ENCODE data around the gene CMTM4. TPM values are rescaled to one million over a fixed set of nuclear protein-coding genes. Genes with fewer than 3 reads are reported as not detected.

Gene CMTM4
- total and polyA plus RNA-seq, 11 donors = 4.5 to 22.5 (median 12.2) TPM

- Histone ChIP-seq H3K27me3 (no peaks in the 10 kb centered on the region), H3K27ac (no peak overlapping the region), H3K36me3 (peaks cover 0 to 98% (median 96%) of the 10 kb centered on the region in 9 donors), H3K4me1 (peaks cover 0 to 15% (median 4%) of the 10 kb centered on the region in 12 donors), H3K9me3 (no peaks in the 10 kb centered on the region), H3K4me3 (no peak overlapping the region)
- intact Hi-C loops (cut with DNase I) = no loop called here
- no peak for TF ChIP-seq CTCF (IDR thresholded peaks at IDR 0.05)
- TF ChIP-seq POLR2A (IDR thresholded peaks at IDR 0.05) = no peak
- ATAC-seq (no peak), DNase-seq (no peak)
- WGBS, 4 donors = 76 to 91% (median 82%) methylated on average over 5 to 7 of the region's 7 CpGs
These were observed 34.6 kb upstream of the CMTM4 start for GRCh38 chr16:66731101-66731500.

- H3K4me3 ChIP-seq = no peak overlapping the region
- ATAC-seq (no peak), DNase-seq (no peak)
- peaks cover 2 to 98% (median 96%) of the 10 kb centered on the region in 9 donors for H3K36me3 ChIP-seq
- TF ChIP-seq CTCF (IDR thresholded peaks at IDR 0.05) (no peak), POLR2A (IDR thresholded peaks at IDR 0.05) (no peak)
- 70 to 74% (median 72%) methylated on average over 4 of the region's 4 CpGs for WGBS, 4 donors
- no peak overlapping the region for H3K27ac ChIP-seq
- no peaks in the 10 kb centered on the region for H3K27me3 ChIP-seq
- intact Hi-C loops (cut with DNase I) = loop anchor here in 8 of 10 donors (1.0 to 10.0 kb wide), 8 partner anchors 20 to 322 kb away; partner anchors contain the start of gene DYNC1LI2 (in 1 of the 8)
- no peaks in the 10 kb centered on the region for H3K9me3 ChIP-seq
- H3K4me1 ChIP-seq = peaks cover 0 to 15% (median 4%) of the 10 kb centered on the region in 12 donors
These were observed 32.3 kb upstream of the CMTM4 start for GRCh38 chr16:66728804-66729203.

- Histone ChIP-seq H3K27ac (no peak overlapping the region), H3K27me3 (no peaks in the 10 kb centered on the region), H3K4me1 (peaks cover 0 to 15% (median 4%) of the 10 kb centered on the region in 12 donors), H3K36me3 (peaks cover 3 to 98% (median 96%) of the 10 kb centered on the region in 9 donors), H3K9me3 (no peaks in the 10 kb centered on the region), H3K4me3 (no peak overlapping the region)
- TF ChIP-seq POLR2A (IDR thresholded peaks at IDR 0.05) (no peak), CTCF (IDR thresholded peaks at IDR 0.05) (peak; percentile 46 to 80 (median 70))
- DNase-seq = peak in 4 of 5 donors; percentile 30 to 47 (median 40)
- peak; percentile 75 to 88 (median 83) for ATAC-seq
- intact Hi-C loops (cut with DNase I) = loop anchor here in 8 of 10 donors (1.0 to 10.0 kb wide), 8 partner anchors 21 to 321 kb away; partner anchors contain the start of gene DYNC1LI2 (in 1 of the 8)
- 28 to 32% (median 31%) methylated on average over 3 of the region's 3 CpGs for WGBS, 4 donors
These were observed 31.7 kb upstream of the CMTM4 start for GRCh38 chr16:66728117-66728787.

- ATAC-seq (no peak), DNase-seq (no peak)
- TF ChIP-seq POLR2A (IDR thresholded peaks at IDR 0.05) (no peak), CTCF (IDR thresholded peaks at IDR 0.05) (no peak)
- WGBS, 4 donors = 76 to 94% (median 82%) methylated on average over 3 of the region's 3 CpGs
- Histone ChIP-seq H3K4me3 (no peak overlapping the region), H3K4me1 (no peaks in the 10 kb centered on the region), H3K27ac (no peak overlapping the region), H3K36me3 (peaks cover 3 to 80% (median 66%) of the 10 kb centered on the region in 9 donors), H3K27me3 (no peaks in the 10 kb centered on the region), H3K9me3 (no peaks in the 10 kb centered on the region)
- intact Hi-C loops (cut with DNase I) = loop anchor here in 2 of 10 donors (5.0 to 10.0 kb wide), 4 partner anchors 92 to 154 kb away; no protein-coding TSS in a partner anchor
These were observed 24.2 kb upstream of the CMTM4 start for GRCh38 chr16:66720766-66721165.
